SK-N-SH treated with all-trans-retinoic acid at 6 μM for 48 hours (cell line): ENCODE measurements around the gene CPT1C.

Experiments
- ATAC-seq: fragments of 200-7000 bp; cut with Tn5 transposase; 3 replicates; pipeline ENCODE4 v1.9.1; 2020; ENCODE audit warnings: mild to moderate bottlenecking, moderate library complexity
- ARNTL ChIP-seq: fragments of 450-650 bp; formaldehyde crosslinking; IDR thresholded peaks from 2 replicates; pipeline ENCODE4 v1.5.0; 2020; ENCODE audit warnings: low read depth, mild to moderate bottlenecking, moderate library complexity, borderline replicate concordance
- CSDC2 ChIP-seq: fragments of 250-450 bp; sonication (Bioruptor Pico); IDR thresholded peaks from 2 replicates; pipeline ENCODE4 v1.5.0; 2020; ENCODE audit warnings: mild to moderate bottlenecking, moderate library complexity
- ESRRG ChIP-seq: fragments of 250-450 bp; sonication (Bioruptor Pico); IDR thresholded peaks from 2 replicates; pipeline ENCODE4 v1.6.1; 2021; ENCODE audit warnings: mild to moderate bottlenecking
- GLIS3 ChIP-seq: fragments of 250-450 bp; sonication (Bioruptor Pico); IDR thresholded peaks from 2 replicates; pipeline ENCODE4 v1.5.0; 2020; ENCODE audit warnings: mild to moderate bottlenecking, moderate library complexity
- OSR1 ChIP-seq: fragments of 250-450 bp; sonication (Bioruptor Pico); IDR thresholded peaks from 2 replicates; pipeline ENCODE4 v1.8.0; 2022; ENCODE audit warnings: moderate library complexity, mild to moderate bottlenecking, inconsistent platforms
- PATZ1 ChIP-seq: fragments of 250-450 bp; sonication (Bioruptor Pico); IDR thresholded peaks from 2 replicates; pipeline ENCODE4 v1.8.0; 2020; ENCODE audit warnings: mild to moderate bottlenecking, moderate library complexity, borderline replicate concordance
- POU6F1 ChIP-seq: fragments of 250-450 bp; sonication (Bioruptor Pico); IDR thresholded peaks from 2 replicates; pipeline ENCODE4 v1.8.0; 2021; ENCODE audit warnings: low read depth, mild to moderate bottlenecking, moderate library complexity, borderline replicate concordance
- PPARA ChIP-seq: fragments of 250-450 bp; sonication (Bioruptor Pico); IDR thresholded peaks from 2 replicates; pipeline ENCODE4 v1.5.0; 2020; ENCODE audit warnings: mild to moderate bottlenecking, borderline replicate concordance
- RARB ChIP-seq: fragments of 250-450 bp; sonication (Bioruptor Pico); IDR thresholded peaks from 2 replicates; pipeline ENCODE4 v1.8.0; 2021; ENCODE audit warnings: mild to moderate bottlenecking, moderate library complexity
- SNAI2 ChIP-seq: fragments of 250-450 bp; sonication (Bioruptor Pico); IDR thresholded peaks from 2 replicates; pipeline ENCODE4 v1.5.0; 2020; ENCODE audit warnings: mild to moderate bottlenecking, moderate library complexity
- TCF4 ChIP-seq: fragments of 250-450 bp; sonication (Bioruptor Pico); IDR thresholded peaks from 2 replicates; pipeline ENCODE4 v1.8.0; 2021; ENCODE audit warnings: mild to moderate bottlenecking, moderate library complexity, borderline replicate concordance
- TOX ChIP-seq: fragments of 250-450 bp; sonication (Bioruptor Pico); IDR thresholded peaks from 2 replicates; pipeline ENCODE4 v1.8.0; 2021; ENCODE audit warnings: mild to moderate bottlenecking, moderate library complexity, borderline replicate concordance
- ZC3H10 ChIP-seq: fragments of 250-450 bp; sonication (Bioruptor Pico); IDR thresholded peaks from 2 replicates; pipeline ENCODE4 v1.5.1; 2021; ENCODE audit warnings: mild to moderate bottlenecking, moderate library complexity
- ZFP3 ChIP-seq: fragments of 250-450 bp; sonication (Bioruptor Pico); IDR thresholded peaks from 2 replicates; pipeline ENCODE4 v1.5.0; 2020; ENCODE audit warnings: mild to moderate bottlenecking, moderate library complexity
- ZFP30 ChIP-seq: fragments of 450-650 bp; formaldehyde crosslinking; IDR thresholded peaks from 2 replicates; pipeline ENCODE4 v1.5.0; 2022; ENCODE audit warnings: mild to moderate bottlenecking, moderate library complexity
- ZNF565 ChIP-seq: fragments of 450-650 bp; formaldehyde crosslinking; conservative IDR thresholded peaks from 2 replicates; pipeline ENCODE4 v1.5.0; 2020; ENCODE audit warnings: low read depth, mild to moderate bottlenecking, moderate library complexity
- ZNF70 ChIP-seq: fragments of 450-650 bp; formaldehyde crosslinking; IDR thresholded peaks from 2 replicates; pipeline ENCODE4 v1.5.0; 2020; ENCODE audit warnings: mild to moderate bottlenecking, moderate library complexity
- ZNF8 ChIP-seq: fragments of 450-650 bp; formaldehyde crosslinking; IDR thresholded peaks from 2 replicates; pipeline ENCODE4 v1.5.0; 2020; ENCODE audit warnings: mild to moderate bottlenecking, moderate library complexity
- TF ChIP-seq, protein P1 (sequence below): fragments of 250-450 bp; sonication (Bioruptor Pico); IDR thresholded peaks from 2 replicates; pipeline ENCODE4 v1.5.1; 2020; ENCODE audit warnings: low read depth, mild to moderate bottlenecking, moderate library complexity
- TF ChIP-seq, protein P2 (sequence below): fragments of 250-450 bp; sonication (Bioruptor Pico); IDR thresholded peaks from 2 replicates; pipeline ENCODE4 v1.5.1; 2021; ENCODE audit warnings: mild to moderate bottlenecking, moderate library complexity

CPT1C gene

DNA sequence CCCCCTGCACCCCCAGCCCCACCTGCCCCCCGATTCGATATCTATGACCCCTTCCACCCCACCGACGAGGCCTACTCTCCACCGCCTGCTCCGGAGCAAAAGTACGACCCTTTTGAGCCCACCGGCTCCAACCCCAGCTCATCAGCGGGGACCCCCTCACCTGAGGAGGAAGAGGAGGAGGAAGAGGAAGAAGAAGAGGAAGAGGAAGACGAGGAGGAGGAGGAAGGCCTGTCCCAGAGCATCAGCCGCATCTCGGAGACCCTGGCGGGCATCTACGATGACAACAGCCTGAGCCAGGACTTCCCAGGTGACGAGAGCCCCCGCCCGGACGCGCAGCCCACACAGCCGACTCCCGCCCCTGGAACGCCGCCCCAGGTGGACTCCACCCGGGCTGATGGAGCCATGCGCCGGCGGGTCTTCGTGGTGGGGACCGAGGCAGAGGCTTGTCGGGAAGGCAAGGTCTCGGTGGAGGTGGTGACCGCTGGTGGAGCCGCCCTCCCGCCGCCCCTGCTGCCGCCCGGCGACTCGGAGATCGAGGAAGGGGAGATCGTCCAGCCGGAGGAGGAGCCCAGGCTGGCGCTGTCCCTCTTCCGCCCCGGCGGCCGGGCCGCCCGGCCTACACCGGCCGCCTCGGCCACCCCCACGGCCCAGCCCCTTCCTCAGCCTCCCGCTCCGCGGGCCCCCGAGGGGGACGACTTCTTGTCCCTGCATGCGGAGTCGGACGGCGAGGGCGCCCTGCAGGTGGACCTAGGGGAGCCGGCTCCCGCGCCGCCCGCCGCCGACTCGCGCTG, 39.7 kb upstream of the CPT1C start:
- TF ChIP-seq ZFP30 (CRISPR knock-in tag) (no peak), ZFP3 (CRISPR knock-in tag) (no peak), OSR1 (CRISPR knock-in tag) (no peak), RARB (no peak), ZNF70 (CRISPR knock-in tag) (no peak), PATZ1 (no peak), ZNF8 (CRISPR knock-in tag) (no peak), CSDC2 (CRISPR knock-in tag) (no peak), ARNTL (CRISPR knock-in tag) (no peak), ESRRG (CRISPR knock-in tag) (no peak), TCF4 (CRISPR knock-in tag) (no peak)
- TF ChIP-seq, protein P1, sequence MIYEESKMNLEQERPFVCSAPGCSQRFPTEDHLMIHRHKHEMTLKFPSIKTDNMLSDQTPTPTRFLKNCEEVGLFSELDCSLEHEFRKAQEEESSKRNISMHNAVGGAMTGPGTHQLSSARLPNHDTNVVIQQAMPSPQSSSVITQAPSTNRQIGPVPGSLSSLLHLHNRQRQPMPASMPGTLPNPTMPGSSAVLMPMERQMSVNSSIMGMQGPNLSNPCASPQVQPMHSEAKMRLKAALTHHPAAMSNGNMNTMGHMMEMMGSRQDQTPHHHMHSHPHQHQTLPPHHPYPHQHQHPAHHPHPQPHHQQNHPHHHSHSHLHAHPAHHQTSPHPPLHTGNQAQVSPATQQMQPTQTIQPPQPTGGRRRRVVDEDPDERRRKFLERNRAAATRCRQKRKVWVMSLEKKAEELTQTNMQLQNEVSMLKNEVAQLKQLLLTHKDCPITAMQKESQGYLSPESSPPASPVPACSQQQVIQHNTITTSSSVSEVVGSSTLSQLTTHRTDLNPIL (CRISPR knock-in tag), result no peak
- no peak for ATAC-seq

GRCh38 chr19:49651820-49652550, 38.9 kb upstream of the CPT1C start:
- TF ChIP-seq PATZ1 (no peak), POU6F1 (CRISPR knock-in tag) (no peak), GLIS3 (no peak), ZNF70 (CRISPR knock-in tag) (no peak), PPARA (CRISPR knock-in tag) (no peak), SNAI2 (no peak), ZFP30 (CRISPR knock-in tag) (no peak), ARNTL (CRISPR knock-in tag) (no peak)
- TF ChIP-seq, protein P2, sequence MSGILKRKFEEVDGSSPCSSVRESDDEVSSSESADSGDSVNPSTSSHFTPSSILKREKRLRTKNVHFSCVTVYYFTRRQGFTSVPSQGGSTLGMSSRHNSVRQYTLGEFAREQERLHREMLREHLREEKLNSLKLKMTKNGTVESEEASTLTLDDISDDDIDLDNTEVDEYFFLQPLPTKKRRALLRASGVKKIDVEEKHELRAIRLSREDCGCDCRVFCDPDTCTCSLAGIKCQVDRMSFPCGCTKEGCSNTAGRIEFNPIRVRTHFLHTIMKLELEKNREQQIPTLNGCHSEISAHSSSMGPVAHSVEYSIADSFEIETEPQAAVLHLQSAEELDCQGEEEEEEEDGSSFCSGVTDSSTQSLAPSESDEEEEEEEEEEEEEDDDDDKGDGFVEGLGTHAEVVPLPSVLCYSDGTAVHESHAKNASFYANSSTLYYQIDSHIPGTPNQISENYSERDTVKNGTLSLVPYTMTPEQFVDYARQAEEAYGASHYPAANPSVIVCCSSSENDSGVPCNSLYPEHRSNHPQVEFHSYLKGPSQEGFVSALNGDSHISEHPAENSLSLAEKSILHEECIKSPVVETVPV (CRISPR knock-in tag), result no peak
- TF ChIP-seq, all 23 proteins: peak for 0
- ATAC-seq, result no peak

DNA sequence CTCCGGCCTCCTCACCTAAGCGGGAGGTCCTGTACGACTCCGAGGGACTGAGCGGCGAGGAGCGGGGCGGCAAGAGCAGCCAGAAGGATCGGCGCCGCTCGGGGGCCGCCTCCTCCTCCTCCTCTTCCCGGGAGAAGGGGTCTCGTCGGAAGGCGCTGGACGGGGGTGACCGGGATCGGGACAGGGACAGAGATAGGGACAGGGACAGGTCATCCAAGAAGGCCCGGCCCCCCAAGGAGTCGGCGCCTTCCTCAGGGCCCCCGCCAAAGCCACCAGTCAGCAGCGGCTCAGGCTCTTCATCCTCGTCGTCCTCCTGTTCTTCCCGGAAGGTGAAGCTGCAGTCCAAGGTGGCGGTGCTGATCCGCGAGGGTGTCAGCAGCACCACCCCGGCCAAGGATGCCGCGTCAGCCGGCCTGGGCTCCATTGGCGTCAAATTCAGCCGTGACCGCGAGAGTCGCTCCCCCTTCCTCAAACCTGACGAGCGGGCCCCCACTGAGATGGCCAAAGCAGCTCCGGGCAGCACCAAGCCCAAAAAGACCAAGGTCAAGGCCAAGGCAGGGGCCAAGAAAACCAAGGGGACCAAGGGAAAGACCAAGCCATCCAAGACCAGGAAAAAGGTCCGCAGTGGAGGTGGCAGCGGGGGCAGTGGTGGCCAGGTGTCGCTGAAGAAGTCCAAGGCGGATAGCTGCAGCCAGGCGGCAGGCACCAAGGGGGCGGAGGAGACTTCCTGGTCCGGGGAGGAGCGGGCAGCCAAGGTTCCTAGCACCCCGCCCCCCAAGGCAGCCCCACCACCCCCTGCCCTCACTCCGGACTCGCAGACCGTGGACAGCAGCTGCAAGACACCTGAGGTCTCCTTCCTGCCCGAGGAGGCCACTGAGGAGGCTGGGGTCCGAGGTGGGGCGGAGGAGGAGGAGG, 38.1 kb upstream of the CPT1C start:
- ATAC-seq, result no peak
- TF ChIP-seq GLIS3, result no peak
- no peak for TF ChIP-seq CSDC2 (CRISPR knock-in tag)
- no peak for TF ChIP-seq ZC3H10 (CRISPR knock-in tag)
- TF ChIP-seq ZNF8 (CRISPR knock-in tag), result no peak
- TF ChIP-seq POU6F1 (CRISPR knock-in tag), result no peak
- TF ChIP-seq ZNF565 (CRISPR knock-in tag), result no peak
- TF ChIP-seq TOX (CRISPR knock-in tag), result no peak
- no peak for TF ChIP-seq ZFP3 (CRISPR knock-in tag)
- no peak for TF ChIP-seq ZFP30 (CRISPR knock-in tag)
- TF ChIP-seq ZNF70 (CRISPR knock-in tag), result no peak
- no peak for TF ChIP-seq TCF4 (CRISPR knock-in tag)
